ENCODE results near the gene MTTP.

DNA sequence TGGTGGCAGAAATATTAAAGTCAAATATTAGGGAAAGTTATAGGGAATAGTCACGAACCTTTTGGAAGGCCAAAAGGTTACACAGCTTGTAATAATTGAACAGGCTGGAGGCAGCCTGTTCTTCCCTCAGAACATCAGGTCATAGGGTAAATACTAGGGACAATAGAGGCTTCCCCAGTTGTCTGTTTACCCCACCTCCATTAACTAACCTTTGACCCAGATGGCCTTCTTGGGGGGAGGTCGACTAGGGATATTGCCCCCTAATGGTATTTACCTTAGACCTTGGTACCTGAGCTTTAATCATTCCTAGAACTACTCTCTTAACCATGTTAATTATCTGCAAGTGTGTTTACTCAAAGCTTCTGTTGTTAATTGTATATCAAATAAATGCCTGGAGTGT, 37.8 kb upstream of the MTTP start:
- TF ChIP-seq CTCF (IDR thresholded peaks at IDR 0.05) = no peak
- TF ChIP-seq POLR2A (IDR thresholded peaks at IDR 0.05) = no peak

Measured in ovary (tissue), 3 donors.